Smooth muscle cell (in vitro differentiated cells): ENCODE measurements around the gene KCND2. TPM values are rescaled to one million over a fixed set of nuclear protein-coding genes. Genes with fewer than 3 reads are reported as not detected.

Source experiments
- DNase-seq: peaks from one replicate; lab custom pipeline; 2025; ENCODE audit not compliant: unreplicated experiment; lab: John Stamatoyannopoulos, UW
- H2AFZ ChIP-seq: fragments of 200-600 bp; sonication (generic); 2 replicates; pipeline ENCODE4 v1.6.0; 2016; ENCODE audit warnings: antibody characterized with exemption, low read depth, mild to moderate bottlenecking
- H3F3A ChIP-seq: fragments of 200-600 bp; sonication (generic); 2 replicates; pipeline ENCODE4 v1.6.0; 2017; ENCODE audit warnings: antibody characterized with exemption, low read depth
- H3K27ac ChIP-seq: fragments of 200-600 bp; sonication (generic); 2 replicates; pipeline ENCODE4 v1.5.1; 2016; ENCODE audit warnings: low read depth, mild to moderate bottlenecking
- H3K27me3 ChIP-seq: fragments of 200-600 bp; sonication (generic); 2 replicates; pipeline ENCODE4 v1.6.1; 2016; ENCODE audit warnings: low read depth, mild to moderate bottlenecking
- H3K36me3 ChIP-seq: fragments of 200-600 bp; sonication (generic); 2 replicates; pipeline ENCODE4 v1.5.1; 2016; ENCODE audit warnings: low read depth
- H3K4me1 ChIP-seq: fragments of 200-600 bp; sonication (generic); 2 replicates; pipeline ENCODE4 v1.5.1; 2016; ENCODE audit warnings: low read depth
- H3K4me2 ChIP-seq: fragments of 200-600 bp; sonication (generic); 2 replicates; pipeline ENCODE4 v1.6.0; 2016; ENCODE audit warnings: mild to moderate bottlenecking
- H3K4me3 ChIP-seq: fragments of 200-600 bp; sonication (generic); 2 replicates; pipeline ENCODE4 v1.5.1; 2016; ENCODE audit warnings: mild to moderate bottlenecking
- H3K79me2 ChIP-seq: fragments of 200-600 bp; sonication (generic); 2 replicates; pipeline ENCODE4 v1.6.0; 2016; ENCODE audit warnings: low read depth, mild to moderate bottlenecking
- H3K9ac ChIP-seq: fragments of 200-600 bp; sonication (generic); 2 replicates; pipeline ENCODE4 v1.6.0; 2016; ENCODE audit warnings: low read depth
- H3K9me3 ChIP-seq: fragments of 200-600 bp; sonication (generic); replicated peaks from 2 replicates; pipeline ENCODE4 v1.5.1; 2016; ENCODE audit warnings: low read depth
- H4K20me1 ChIP-seq: fragments of 200-600 bp; sonication (generic); 2 replicates; pipeline ENCODE4 v1.6.0; 2016; ENCODE audit warnings: low read depth
- WGBS: methylation state at CpG from one replicate; pipeline ENCODE4 v1.1.7; 2016; ENCODE audit warnings: low lambda C conversion rate; 5-methylcytosine and 5-hydroxymethylcytosine counted together
- polyA plus RNA-seq: library from polyadenylated mRNA; unstranded; fragments of >200 nt; fragmentation: Nextera tagmentation; extraction: Ambion mirVana; gene quantifications from 2 replicates; pipeline ENCODE4 v1.2.1, GENCODE V29; 2016
- total RNA-seq: library from RNA; depleted of rRNA; stranded (reverse); fragments of >200 nt; gene quantifications from 2 replicates; pipeline ENCODE4 v1.2.3, GENCODE V29; 2014
- TF ChIP-seq, protein P1 (sequence below): fragments of 200-600 bp; sonication (generic); IDR thresholded peaks from 2 replicates; pipeline ENCODE4 v1.5.1; 2017; ENCODE audit warnings: borderline replicate concordance, mild to moderate bottlenecking, antibody characterized with exemption; ENCODE audit not compliant: insufficient read depth, poor library complexity, severe bottlenecking

Gene KCND2
- total and polyA plus RNA-seq, 2 experiments from 2014 or later, result 1.6 to 2.9 TPM

DNA sequence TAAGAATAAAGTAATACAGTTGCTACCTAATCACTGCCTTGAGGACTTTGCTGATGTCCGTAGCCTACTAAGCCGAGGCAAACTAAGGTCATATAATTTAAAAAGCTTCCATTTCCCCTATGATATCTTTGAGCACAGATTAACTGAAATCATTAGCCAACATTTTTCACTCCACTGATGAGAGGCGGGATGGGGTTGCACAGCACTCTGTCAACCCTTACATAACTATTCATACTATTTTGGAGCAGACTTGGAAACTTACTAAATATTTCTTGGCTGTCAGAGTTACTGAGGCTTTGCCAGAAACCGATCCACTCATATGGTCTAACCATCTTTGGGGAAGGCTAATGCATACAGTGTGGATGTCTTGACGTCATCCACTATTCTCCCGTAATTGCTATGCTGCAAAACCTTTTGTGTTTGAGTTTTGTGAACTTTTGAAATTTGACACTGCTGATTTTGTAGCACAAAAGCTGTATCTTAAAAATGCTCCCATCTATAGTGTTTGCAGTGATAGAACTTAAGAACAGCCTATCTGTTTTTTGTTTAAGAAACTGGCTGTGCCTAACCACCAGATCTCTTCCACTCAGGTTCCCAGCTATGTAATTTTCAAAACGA is 336.3 kb downstream of the KCND2 start:
- H3F3A ChIP-seq, result no peaks in the 10 kb centered on the region
- H3K4me2 ChIP-seq, result no peak overlapping the region
- no peaks in the 10 kb centered on the region for H3K9me3 ChIP-seq
- no peak overlapping the region for H2AFZ ChIP-seq
- no peaks in the 10 kb centered on the region for H3K79me2 ChIP-seq
- H3K4me3 ChIP-seq, result no peak overlapping the region
- DNase-seq, result no peak
- no peak overlapping the region for H3K9ac ChIP-seq
- H3K27me3 ChIP-seq, result no peaks in the 10 kb centered on the region
- TF ChIP-seq, protein P1, sequence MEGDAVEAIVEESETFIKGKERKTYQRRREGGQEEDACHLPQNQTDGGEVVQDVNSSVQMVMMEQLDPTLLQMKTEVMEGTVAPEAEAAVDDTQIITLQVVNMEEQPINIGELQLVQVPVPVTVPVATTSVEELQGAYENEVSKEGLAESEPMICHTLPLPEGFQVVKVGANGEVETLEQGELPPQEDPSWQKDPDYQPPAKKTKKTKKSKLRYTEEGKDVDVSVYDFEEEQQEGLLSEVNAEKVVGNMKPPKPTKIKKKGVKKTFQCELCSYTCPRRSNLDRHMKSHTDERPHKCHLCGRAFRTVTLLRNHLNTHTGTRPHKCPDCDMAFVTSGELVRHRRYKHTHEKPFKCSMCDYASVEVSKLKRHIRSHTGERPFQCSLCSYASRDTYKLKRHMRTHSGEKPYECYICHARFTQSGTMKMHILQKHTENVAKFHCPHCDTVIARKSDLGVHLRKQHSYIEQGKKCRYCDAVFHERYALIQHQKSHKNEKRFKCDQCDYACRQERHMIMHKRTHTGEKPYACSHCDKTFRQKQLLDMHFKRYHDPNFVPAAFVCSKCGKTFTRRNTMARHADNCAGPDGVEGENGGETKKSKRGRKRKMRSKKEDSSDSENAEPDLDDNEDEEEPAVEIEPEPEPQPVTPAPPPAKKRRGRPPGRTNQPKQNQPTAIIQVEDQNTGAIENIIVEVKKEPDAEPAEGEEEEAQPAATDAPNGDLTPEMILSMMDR, result no peak
- no peaks in the 10 kb centered on the region for H3K36me3 ChIP-seq
- WGBS, result 87% methylated on average over 7 of the region's 7 CpGs
- H4K20me1 ChIP-seq, result no peaks in the 10 kb centered on the region
- no peak overlapping the region for H3K27ac ChIP-seq
- no peaks in the 10 kb centered on the region for H3K4me1 ChIP-seq

DNA sequence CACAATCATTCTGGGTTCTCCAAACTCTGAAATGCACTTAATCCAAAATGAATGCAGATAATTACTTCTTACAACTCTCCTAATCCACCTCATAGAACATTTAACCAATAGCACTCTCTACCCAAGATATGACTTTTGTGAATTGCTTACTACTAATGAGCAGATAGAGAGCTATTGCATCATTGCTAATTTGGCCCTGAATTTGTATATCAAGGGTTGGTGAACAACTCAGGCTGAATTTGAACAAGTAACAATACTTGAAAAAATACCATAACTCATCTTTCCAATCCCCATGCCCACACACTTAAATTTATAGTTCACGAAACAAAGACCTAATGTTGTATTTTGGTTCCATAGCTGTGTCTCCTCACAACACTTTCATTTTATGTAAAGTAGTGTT is 339.0 kb downstream of the KCND2 start:
- Histone ChIP-seq H3K27me3 (no peaks in the 10 kb centered on the region), H3K27ac (no peak overlapping the region), H3K4me3 (no peak overlapping the region), H2AFZ (no peak overlapping the region), H3K4me1 (no peaks in the 10 kb centered on the region), H3K36me3 (no peaks in the 10 kb centered on the region), H4K20me1 (no peaks in the 10 kb centered on the region), H3K79me2 (no peaks in the 10 kb centered on the region), H3F3A (no peaks in the 10 kb centered on the region), H3K4me2 (no peak overlapping the region), H3K9me3 (no peaks in the 10 kb centered on the region), H3K9ac (no peak overlapping the region)
- WGBS, result 94% methylated on average over 1 of the region's 1 CpG
- TF ChIP-seq, protein P1, result no peak
- no peak for DNase-seq

DNA sequence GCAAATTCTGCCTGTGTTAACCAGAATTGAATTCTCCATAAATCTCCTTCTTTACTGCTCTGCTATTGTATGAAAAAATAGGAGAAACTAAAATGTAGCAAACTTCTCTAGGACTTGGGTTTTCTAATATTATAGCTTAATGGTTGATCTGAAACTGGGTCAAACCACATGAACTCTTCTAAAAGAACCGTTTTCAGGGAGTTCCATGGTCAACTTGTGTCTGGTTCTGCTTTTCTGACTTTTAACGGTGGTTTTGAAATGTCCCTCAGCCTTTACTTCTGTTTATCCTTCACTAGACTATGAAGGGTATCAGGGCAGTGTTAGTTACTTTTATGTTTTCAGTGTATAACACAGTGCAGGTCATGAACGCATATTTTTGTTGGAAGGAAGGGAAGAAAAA is 342.7 kb downstream of the KCND2 start:
- Histone ChIP-seq H3K27ac (no peak overlapping the region), H3K9ac (no peak overlapping the region), H3K79me2 (no peaks in the 10 kb centered on the region), H3F3A (no peaks in the 10 kb centered on the region), H3K27me3 (no peaks in the 10 kb centered on the region), H3K9me3 (no peaks in the 10 kb centered on the region), H3K4me1 (no peaks in the 10 kb centered on the region), H3K4me2 (no peak overlapping the region), H2AFZ (no peak overlapping the region), H3K36me3 (no peaks in the 10 kb centered on the region), H3K4me3 (no peak overlapping the region), H4K20me1 (no peaks in the 10 kb centered on the region)
- DNase-seq, result no peak
- 81% methylated on average over 3 of the region's 3 CpGs for WGBS
- TF ChIP-seq, protein P1, result no peak

DNA sequence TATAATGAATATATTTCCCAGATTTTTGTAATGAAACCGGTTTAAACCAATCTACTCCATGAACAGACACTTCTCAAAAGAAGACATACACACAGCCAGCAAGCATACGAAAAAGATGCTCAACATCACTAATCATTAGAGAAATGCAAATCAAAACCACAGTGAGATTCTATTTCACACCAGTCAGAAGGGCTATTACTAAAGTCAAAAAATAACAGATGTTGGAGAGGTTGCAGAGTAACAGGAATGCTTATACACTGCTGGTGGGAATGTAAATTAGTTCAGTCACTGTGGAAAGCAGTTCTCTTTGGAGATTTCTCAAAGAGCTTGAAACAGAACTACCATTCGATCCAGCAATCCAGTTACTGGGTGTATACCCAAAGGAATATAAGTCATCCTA is 344.3 kb downstream of the KCND2 start:
- no peak overlapping the region for H2AFZ ChIP-seq
- TF ChIP-seq, protein P1, result no peak
- 88% methylated on average over 3 of the region's 3 CpGs for WGBS
- no peak overlapping the region for H3K4me3 ChIP-seq
- no peak overlapping the region for H3K4me2 ChIP-seq
- no peak for DNase-seq
- H3K36me3 ChIP-seq, result no peaks in the 10 kb centered on the region
- no peaks in the 10 kb centered on the region for H3K79me2 ChIP-seq
- H3K9me3 ChIP-seq, result no peaks in the 10 kb centered on the region
- no peaks in the 10 kb centered on the region for H3F3A ChIP-seq
- H3K9ac ChIP-seq, result no peak overlapping the region
- no peaks in the 10 kb centered on the region for H3K27me3 ChIP-seq
- H4K20me1 ChIP-seq, result no peaks in the 10 kb centered on the region
- H3K27ac ChIP-seq, result no peak overlapping the region
- no peaks in the 10 kb centered on the region for H3K4me1 ChIP-seq
